DND-41 (cell line): Measurements from ENCODE around the gene CC2D1B.

Experiments
- ATAC-seq: fragments of 200-7000 bp; cut with Tn5 transposase; 3 replicates; pipeline ENCODE4 v1.9.1; 2021; ENCODE audit warnings: low read depth; ENCODE audit not compliant: insufficient read depth
- DNase-seq: peaks from one replicate; pipeline ENCODE4 v3.0.0-alpha.2; 2020
- H2AFZ ChIP-seq: 2 replicates; pipeline ENCODE4 v1.6.0; 2012; ENCODE audit warnings: low read depth, low read length
- H3K27ac ChIP-seq: 2 replicates; pipeline ENCODE4 v1.5.1; 2012; ENCODE audit warnings: low read length, inconsistent platforms
- H3K27me3 ChIP-seq: fragments of 200-600 bp; sonication (generic); 2 replicates; pipeline ENCODE4 v1.6.0; 2012; ENCODE audit warnings: low read length, mild to moderate bottlenecking, inconsistent platforms; ENCODE audit not compliant: insufficient read depth, poor library complexity
- H3K36me3 ChIP-seq: 2 replicates; pipeline ENCODE4 v1.5.1; 2012; ENCODE audit warnings: low read length, inconsistent platforms; ENCODE audit not compliant: insufficient read depth
- H3K4me1 ChIP-seq: 2 replicates; pipeline ENCODE4 v1.5.1; 2012; ENCODE audit warnings: mild to moderate bottlenecking, low read length; ENCODE audit not compliant: insufficient read depth
- H3K4me2 ChIP-seq: 2 replicates; pipeline ENCODE4 v1.6.0; 2012; ENCODE audit warnings: mild to moderate bottlenecking, moderate library complexity, low read length, inconsistent platforms; ENCODE audit not compliant: insufficient read depth
- H3K4me3 ChIP-seq, 2 experiments: fragments of 200-600 bp in 1 of 2; shearing (Covaris generic) in 1 of 2; 2 replicates each; pipeline ENCODE4 v1.5.1; 2012 to 2016; ENCODE audit warnings: inconsistent platforms in 2 of 2, low read length in 2 of 2, mild to moderate bottlenecking in 2 of 2, low read depth in 1 of 2, moderate library complexity in 1 of 2
- H3K79me2 ChIP-seq: 2 replicates; pipeline ENCODE4 v1.6.0; 2012; ENCODE audit warnings: low read length, inconsistent platforms; ENCODE audit not compliant: insufficient read depth
- H3K9ac ChIP-seq: 2 replicates; pipeline ENCODE4 v1.6.0; 2012; ENCODE audit warnings: low read depth, mild to moderate bottlenecking, inconsistent platforms, low read length, moderate library complexity
- H3K9me3 ChIP-seq: 2 replicates; pipeline ENCODE4 v1.5.1; 2012; ENCODE audit warnings: low read length, moderate library complexity, mild to moderate bottlenecking, inconsistent platforms; ENCODE audit not compliant: insufficient read depth, severe bottlenecking
- H4K20me1 ChIP-seq: 2 replicates; pipeline ENCODE4 v1.6.0; 2012; ENCODE audit warnings: low read length; ENCODE audit not compliant: insufficient read depth
- EZH2 ChIP-seq: IDR thresholded peaks from 3 replicates; pipeline ENCODE4 v1.6.1; 2012; ENCODE audit warnings: borderline replicate concordance, low read depth, mild to moderate bottlenecking, moderate library complexity, low read length, inconsistent platforms; ENCODE audit not compliant: severe bottlenecking
- TF ChIP-seq, protein P1 (sequence below): IDR thresholded peaks from 2 replicates; pipeline ENCODE4 v1.5.1; 2012; ENCODE audit warnings: borderline replicate concordance, low read length, moderate library complexity, mild to moderate bottlenecking; ENCODE audit not compliant: poor library complexity, severe bottlenecking; ENCODE audit errors: extremely low read depth

The CC2D1B gene

GRCh38 chr1:52321061-52321460, 44.9 kb downstream of the CC2D1B start:
- H3K27ac ChIP-seq: no peak overlapping the region
- H3K9me3 ChIP-seq: no peaks in the 10 kb centered on the region
- no peaks in the 10 kb centered on the region for H3K4me1 ChIP-seq
- no peaks in the 10 kb centered on the region for H3K27me3 ChIP-seq
- H3K9ac ChIP-seq: no peak overlapping the region
- no peak overlapping the region for H3K4me2 ChIP-seq
- H2AFZ ChIP-seq: no peak overlapping the region
- no peak overlapping the region for H3K4me3 ChIP-seq
- H4K20me1 ChIP-seq: no peaks in the 10 kb centered on the region
- TF ChIP-seq, protein P1, sequence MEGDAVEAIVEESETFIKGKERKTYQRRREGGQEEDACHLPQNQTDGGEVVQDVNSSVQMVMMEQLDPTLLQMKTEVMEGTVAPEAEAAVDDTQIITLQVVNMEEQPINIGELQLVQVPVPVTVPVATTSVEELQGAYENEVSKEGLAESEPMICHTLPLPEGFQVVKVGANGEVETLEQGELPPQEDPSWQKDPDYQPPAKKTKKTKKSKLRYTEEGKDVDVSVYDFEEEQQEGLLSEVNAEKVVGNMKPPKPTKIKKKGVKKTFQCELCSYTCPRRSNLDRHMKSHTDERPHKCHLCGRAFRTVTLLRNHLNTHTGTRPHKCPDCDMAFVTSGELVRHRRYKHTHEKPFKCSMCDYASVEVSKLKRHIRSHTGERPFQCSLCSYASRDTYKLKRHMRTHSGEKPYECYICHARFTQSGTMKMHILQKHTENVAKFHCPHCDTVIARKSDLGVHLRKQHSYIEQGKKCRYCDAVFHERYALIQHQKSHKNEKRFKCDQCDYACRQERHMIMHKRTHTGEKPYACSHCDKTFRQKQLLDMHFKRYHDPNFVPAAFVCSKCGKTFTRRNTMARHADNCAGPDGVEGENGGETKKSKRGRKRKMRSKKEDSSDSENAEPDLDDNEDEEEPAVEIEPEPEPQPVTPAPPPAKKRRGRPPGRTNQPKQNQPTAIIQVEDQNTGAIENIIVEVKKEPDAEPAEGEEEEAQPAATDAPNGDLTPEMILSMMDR: no peak
- no peak for TF ChIP-seq EZH2
- DNase-seq (no peak), ATAC-seq (no peak)
- peaks cover 3% of the 10 kb centered on the region; the same call in 1 of the 2 replicates for H3K36me3 ChIP-seq
- H3K79me2 ChIP-seq: no peaks in the 10 kb centered on the region

- no peak overlapping the region for H2AFZ ChIP-seq
- peaks cover 53% of the 10 kb centered on the region for H3K36me3 ChIP-seq
- DNase-seq (no peak), ATAC-seq (no peak)
- 0 out of 2 replicates have a peak overlapping the region, but pooled peaks have one; percentile 33 for H3K27ac ChIP-seq
- H3K4me3 ChIP-seq: no peak overlapping the region
- H4K20me1 ChIP-seq: no peaks in the 10 kb centered on the region
- TF ChIP-seq, protein P1: no peak
- TF ChIP-seq EZH2: no peak
- no peaks in the 10 kb centered on the region for H3K9me3 ChIP-seq
- no peak overlapping the region for H3K4me2 ChIP-seq
- H3K4me1 ChIP-seq: no peaks in the 10 kb centered on the region
- H3K9ac ChIP-seq: no peak overlapping the region
- H3K27me3 ChIP-seq: no peaks in the 10 kb centered on the region
- no peaks in the 10 kb centered on the region for H3K79me2 ChIP-seq
Measured at GRCh38 chr1:52306227-52307006, 59.6 kb downstream of the CC2D1B start.

- TF ChIP-seq EZH2: no peak
- TF ChIP-seq, protein P1: no peak
- Histone ChIP-seq H3K9me3 (no peaks in the 10 kb centered on the region), H4K20me1 (no peaks in the 10 kb centered on the region), H3K4me2 (no peak overlapping the region), H2AFZ (no peak overlapping the region), H3K79me2 (no peaks in the 10 kb centered on the region), H3K9ac (no peak overlapping the region), H3K27me3 (no peaks in the 10 kb centered on the region), H3K36me3 (peaks cover 55% of the 10 kb centered on the region), H3K4me3 (no peak overlapping the region), H3K4me1 (no peaks in the 10 kb centered on the region), H3K27ac (no peak overlapping the region)
- DNase-seq (no peak), ATAC-seq (no peak)
Measured at GRCh38 chr1:52305417-52306226, 60.4 kb downstream of the CC2D1B start.
